AG09319 (cell line): ENCODE results near the gene ADD3.

Source experiments
- DNase-seq: peaks from one replicate; pipeline ENCODE4 v3.0.0-alpha.2; 2010; ENCODE audit warnings: low read depth; ENCODE audit errors: extremely low read depth
- CTCF ChIP-seq: IDR thresholded peaks from 2 replicates; pipeline ENCODE4 v1.5.1; 2011; ENCODE audit warnings: low read depth, mild to moderate bottlenecking, inconsistent platforms, low read length, moderate library complexity

Gene ADD3

GRCh38 chr10:110016039-110016438, 8.3 kb downstream of the ADD3 start:
- TF ChIP-seq CTCF = peak; percentile 41

GRCh38 chr10:110017052-110017451, 9.3 kb downstream of the ADD3 start:
- TF ChIP-seq CTCF = no peak
- no peak for DNase-seq

More at GRCh38 chr10:110016039-110016438, 8.3 kb downstream of the ADD3 start:
- DNase-seq = no peak

- TF ChIP-seq CTCF = no peak
- DNase-seq = no peak
Observed at GRCh38 chr10:110017907-110018306, 10.1 kb downstream of the ADD3 start.

GRCh38 chr10:110020265-110020664, 12.5 kb downstream of the ADD3 start:
- no peak for TF ChIP-seq CTCF
- no peak for DNase-seq

GRCh38 chr10:110022716-110023504, 15.1 kb downstream of the ADD3 start:
- no peak for TF ChIP-seq CTCF
- DNase-seq = no peak

- TF ChIP-seq CTCF = no peak
- DNase-seq = no peak
Observed at GRCh38 chr10:110023785-110024465, 16.1 kb downstream of the ADD3 start.

- no peak for TF ChIP-seq CTCF
- DNase-seq = peak; percentile 41
Observed at GRCh38 chr10:110029450-110029849, 21.7 kb downstream of the ADD3 start.
